ENCODE measurements around the gene OIP5.

Gene OIP5

GRCh38 chr15:41340189-41340695 is 7.9 kb upstream of the OIP5 start:
- no peak for TF ChIP-seq CTCF (IDR thresholded peaks at IDR 0.05; ENCODE audit: low read depth, low read length)
- H3K4me3 ChIP-seq (ENCODE audit: low read depth, low read length): no peak overlapping the region

- H3K4me3 ChIP-seq (ENCODE audit: low read depth, low read length): no peak overlapping the region
- TF ChIP-seq CTCF (IDR thresholded peaks at IDR 0.05; ENCODE audit: low read depth, low read length): no peak
Measured at GRCh38 chr15:41337631-41338522, 5.5 kb upstream of the OIP5 start.

- no peak overlapping the region for H3K4me3 ChIP-seq (ENCODE audit: low read depth, low read length)
- no peak for TF ChIP-seq CTCF (IDR thresholded peaks at IDR 0.05; ENCODE audit: low read depth, low read length)
Measured at GRCh38 chr15:41337047-41337446, 4.7 kb upstream of the OIP5 start.

- no peak overlapping the region for H3K4me3 ChIP-seq (ENCODE audit: low read depth, low read length)
- TF ChIP-seq CTCF (IDR thresholded peaks at IDR 0.05; ENCODE audit: low read depth, low read length): no peak
Measured at GRCh38 chr15:41336549-41336948, 4.2 kb upstream of the OIP5 start.

- peak overlapping the region; percentile 87 for H3K4me3 ChIP-seq (ENCODE audit: low read depth, low read length)
- no peak for TF ChIP-seq CTCF (IDR thresholded peaks at IDR 0.05; ENCODE audit: low read depth, low read length)
Measured at GRCh38 chr15:41334293-41335120, 2.1 kb upstream of the OIP5 start.

- no peak for TF ChIP-seq CTCF (IDR thresholded peaks at IDR 0.05; ENCODE audit: low read depth, low read length)
Measured at GRCh38 chr15:41333026-41333562, 703 bp upstream of the OIP5 start.

More at GRCh38 chr15:41333026-41333562, 703 bp upstream of the OIP5 start:
- peak overlapping the region; percentile 87 for H3K4me3 ChIP-seq (ENCODE audit: low read depth, low read length)
